Sigmoid colon (tissue), 7 donors: ENCODE data around the gene USP27X. TPM values are rescaled to one million over a fixed set of nuclear protein-coding genes. Genes with fewer than 3 reads are reported as not detected.

ENCODE experiments used
- DNase-seq: peaks from one replicate; pipeline ENCODE4 v3.0.0-alpha.2; 2019
- H3K27ac ChIP-seq, 4 donors: fragments of 200-600 bp; sonication (generic); one replicate each; pipeline ENCODE4 v1.5.1; 2016 to 2019; ENCODE audit warnings: mild to moderate bottlenecking in 1 of 4
- H3K27me3 ChIP-seq, 3 donors: fragments of 200-600 bp; sonication (generic); one replicate each; pipeline ENCODE4 v1.5.1; 2019; ENCODE audit warnings: mild to moderate bottlenecking in 1 of 3
- H3K36me3 ChIP-seq, 4 donors: fragments of 200-600 bp; sonication (generic); one replicate each; pipeline ENCODE4 v1.5.1; 2016 to 2019
- H3K4me1 ChIP-seq, 4 donors: fragments of 200-600 bp; sonication (generic); one replicate each; pipeline ENCODE4 v1.5.1; 2017 to 2019
- H3K4me3 ChIP-seq, 4 donors: fragments of 200-600 bp; sonication (generic); one replicate each; pipeline ENCODE4 v1.5.1; 2017 to 2019; ENCODE audit warnings: mild to moderate bottlenecking in 2 of 4, moderate library complexity in 1 of 4
- H3K9me3 ChIP-seq, 4 donors: fragments of 200-600 bp in 3 of 4; sonication (generic) in 3 of 4; one replicate each; pipeline versions ENCODE4 v1.5.1 to v1.6.1; 2013 to 2019
- CTCF ChIP-seq, 4 experiments: fragments of 450-650 bp in 3 of 4; fragments of 200-600 bp in 1 of 4; IDR thresholded peaks; one replicate each; pipeline ENCODE4 v1.5.1; 2016 to 2019; ENCODE audit warnings: antibody characterized with exemption in 4 of 4, mild to moderate bottlenecking in 3 of 4, moderate library complexity in 2 of 4
- EP300 ChIP-seq, 4 donors: sonication (generic); formaldehyde crosslinking; IDR thresholded peaks; one replicate each; pipeline ENCODE4 v1.6.1; 2017; ENCODE audit warnings: antibody characterized with exemption in 4 of 4
- POLR2A ChIP-seq, 2 donors: fragments of 450-650 bp; IDR thresholded peaks; one replicate each; pipeline ENCODE4 v1.6.1; 2016; ENCODE audit warnings: antibody characterized with exemption in 2 of 2, mild to moderate bottlenecking in 2 of 2, moderate library complexity in 2 of 2
- POLR2AphosphoS5 ChIP-seq, 4 donors: sonication (generic); formaldehyde crosslinking; IDR thresholded peaks; one replicate each; pipeline ENCODE4 v1.6.1; 2017; ENCODE audit warnings: antibody characterized with exemption in 4 of 4
- WGBS, 2 donors: extraction: QIAGEN DNeasy Blood & Tissue Kit; methylation state at CpG; one replicate each; pipeline ENCODE4 v1.1.7; 2013; 5-methylcytosine and 5-hydroxymethylcytosine counted together
- intact Hi-C: fragments of 100-400 bp; cut with DNase I; formaldehyde crosslinking; loops from one replicate; pipeline ENCODE4 v1.15.1; 2023
- polyA plus RNA-seq, 3 donors: library from polyadenylated mRNA; stranded (reverse); fragments of 200-250 nt; gene quantifications; one replicate each; pipeline ENCODE4 v1.2.3, GENCODE V29; 2013
- total RNA-seq, 4 donors: library from RNA; depleted of rRNA; stranded (reverse); fragments of >200 nt; gene quantifications; one replicate each; pipeline ENCODE4 v1.1.0, GENCODE V29; 2016
- donor health status: healthy with polysubstance abuse.
- donor health status: Bipolar disorder and iron deficiency.
- donor health status: healthy.

The USP27X gene
- total and polyA plus RNA-seq, 7 donors: 0.60 to 5.4 (median 1.8) TPM

- no peak overlapping the region for H3K27ac ChIP-seq
- WGBS, 2 donors: 74 to 78% methylated on average over 3 of the region's 3 CpGs
- DNase-seq: no peak
- no peaks in the 10 kb centered on the region for H3K4me1 ChIP-seq
- H3K4me3 ChIP-seq: no peak overlapping the region
- TF ChIP-seq EP300 (IDR thresholded peaks at IDR 0.05) (no peak), POLR2AphosphoS5 (IDR thresholded peaks at IDR 0.05) (no peak), POLR2A (IDR thresholded peaks at IDR 0.05) (no peak), CTCF (IDR thresholded peaks at IDR 0.05) (no peak)
- no peaks in the 10 kb centered on the region for H3K36me3 ChIP-seq
- no peaks in the 10 kb centered on the region for H3K27me3 ChIP-seq
- H3K9me3 ChIP-seq: no peaks in the 10 kb centered on the region
- intact Hi-C loops: loop anchor here (10.0 kb wide), 1 partner anchor 172 kb away; no protein-coding TSS in a partner anchor
Observed at GRCh38 chrX:49912861-49913260, 33.6 kb downstream of the USP27X start.

GRCh38 chrX:49915361-49916222 lies 36.3 kb downstream of the USP27X start:
- TF ChIP-seq EP300 (IDR thresholded peaks at IDR 0.05) (no peak), POLR2A (IDR thresholded peaks at IDR 0.05) (no peak), CTCF (IDR thresholded peaks at IDR 0.05) (peak; percentile 12 to 74 (median 44)), POLR2AphosphoS5 (IDR thresholded peaks at IDR 0.05) (no peak)
- no peak overlapping the region for H3K27ac ChIP-seq
- no peak overlapping the region for H3K4me3 ChIP-seq
- intact Hi-C loops: loop anchor here (5.0 to 10.0 kb wide), 3 partner anchors 169 to 667 kb away; partner anchors contain the start of genes AKAP4 and CCNB3
- no peak for DNase-seq
- no peaks in the 10 kb centered on the region for H3K27me3 ChIP-seq
- H3K9me3 ChIP-seq: no peaks in the 10 kb centered on the region
- peaks cover 0 to 6% (median 0%) of the 10 kb centered on the region in 4 donors for H3K4me1 ChIP-seq
- no peaks in the 10 kb centered on the region for H3K36me3 ChIP-seq
- WGBS, 2 donors: 23 to 34% methylated on average over 8 of the region's 8 CpGs

GRCh38 chrX:49919617-49920016 lies 40.3 kb downstream of the USP27X start:
- intact Hi-C loops: loop anchor here (5.0 to 10.0 kb wide), 3 partner anchors 165 to 663 kb away; partner anchors contain the start of genes AKAP4 and CCNB3
- no peaks in the 10 kb centered on the region for H3K9me3 ChIP-seq
- no peaks in the 10 kb centered on the region for H3K27me3 ChIP-seq
- TF ChIP-seq CTCF (IDR thresholded peaks at IDR 0.05): peak in 3 of 4 experiments; percentile 48 to 67 (median 55)
- TF ChIP-seq EP300 (IDR thresholded peaks at IDR 0.05): no peak
- TF ChIP-seq POLR2AphosphoS5 (IDR thresholded peaks at IDR 0.05): no peak
- H3K4me3 ChIP-seq: no peak overlapping the region
- peak; percentile 75 for DNase-seq
- 19 to 28% methylated on average over 8 of the region's 8 CpGs for WGBS, 2 donors
- H3K27ac ChIP-seq: no peak overlapping the region
- peaks cover 0 to 6% (median 0%) of the 10 kb centered on the region in 4 donors for H3K4me1 ChIP-seq
- H3K36me3 ChIP-seq: no peaks in the 10 kb centered on the region

GRCh38 chrX:49921109-49921508 lies 41.8 kb downstream of the USP27X start:
- Histone ChIP-seq H3K27ac (no peak overlapping the region), H3K27me3 (no peaks in the 10 kb centered on the region), H3K4me1 (peaks cover 0 to 6% (median 0%) of the 10 kb centered on the region in 4 donors), H3K4me3 (no peak overlapping the region), H3K36me3 (no peaks in the 10 kb centered on the region), H3K9me3 (no peaks in the 10 kb centered on the region)
- no peak for DNase-seq
- intact Hi-C loops: no loop called here
- no peak for TF ChIP-seq EP300 (IDR thresholded peaks at IDR 0.05)
- TF ChIP-seq CTCF (IDR thresholded peaks at IDR 0.05): no peak
- TF ChIP-seq POLR2AphosphoS5 (IDR thresholded peaks at IDR 0.05): no peak
- no peak for TF ChIP-seq POLR2A (IDR thresholded peaks at IDR 0.05)
- WGBS, 2 donors: 85 to 89% methylated on average over 2 of the region's 2 CpGs
